ENCODE measurements around the gene UCMA. TPM values are rescaled to one million over a fixed set of nuclear protein-coding genes. Genes with fewer than 3 reads are reported as not detected.

UCMA gene
- total RNA-seq, 1 experiment from 2014 or later: 1.0 TPM

DNA sequence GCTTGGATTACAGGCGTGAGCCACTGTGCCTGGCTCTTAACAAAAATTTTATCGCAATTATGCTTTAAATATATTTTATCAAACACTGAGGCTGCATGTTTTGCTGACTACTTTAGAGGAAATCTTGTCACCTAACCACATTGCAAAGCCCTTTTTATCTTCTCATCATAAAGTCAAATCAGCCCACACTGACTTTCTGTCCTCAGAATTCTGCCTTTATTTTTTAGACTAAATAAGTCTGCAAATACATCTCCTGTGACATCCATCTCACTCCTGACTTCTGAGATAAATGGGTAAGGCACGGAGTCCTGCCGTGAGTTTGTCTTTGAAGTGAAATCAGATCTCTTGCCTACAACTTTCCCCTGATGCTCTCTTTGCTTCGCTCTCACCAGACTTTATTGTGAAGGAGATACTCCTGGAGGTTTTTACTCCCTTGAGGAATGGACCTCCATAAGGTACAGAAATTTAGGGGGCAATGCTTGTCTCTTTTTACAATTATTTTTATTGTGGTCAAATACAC, 23.5 kb upstream of the UCMA start (continued):
- TF ChIP-seq, protein P1, sequence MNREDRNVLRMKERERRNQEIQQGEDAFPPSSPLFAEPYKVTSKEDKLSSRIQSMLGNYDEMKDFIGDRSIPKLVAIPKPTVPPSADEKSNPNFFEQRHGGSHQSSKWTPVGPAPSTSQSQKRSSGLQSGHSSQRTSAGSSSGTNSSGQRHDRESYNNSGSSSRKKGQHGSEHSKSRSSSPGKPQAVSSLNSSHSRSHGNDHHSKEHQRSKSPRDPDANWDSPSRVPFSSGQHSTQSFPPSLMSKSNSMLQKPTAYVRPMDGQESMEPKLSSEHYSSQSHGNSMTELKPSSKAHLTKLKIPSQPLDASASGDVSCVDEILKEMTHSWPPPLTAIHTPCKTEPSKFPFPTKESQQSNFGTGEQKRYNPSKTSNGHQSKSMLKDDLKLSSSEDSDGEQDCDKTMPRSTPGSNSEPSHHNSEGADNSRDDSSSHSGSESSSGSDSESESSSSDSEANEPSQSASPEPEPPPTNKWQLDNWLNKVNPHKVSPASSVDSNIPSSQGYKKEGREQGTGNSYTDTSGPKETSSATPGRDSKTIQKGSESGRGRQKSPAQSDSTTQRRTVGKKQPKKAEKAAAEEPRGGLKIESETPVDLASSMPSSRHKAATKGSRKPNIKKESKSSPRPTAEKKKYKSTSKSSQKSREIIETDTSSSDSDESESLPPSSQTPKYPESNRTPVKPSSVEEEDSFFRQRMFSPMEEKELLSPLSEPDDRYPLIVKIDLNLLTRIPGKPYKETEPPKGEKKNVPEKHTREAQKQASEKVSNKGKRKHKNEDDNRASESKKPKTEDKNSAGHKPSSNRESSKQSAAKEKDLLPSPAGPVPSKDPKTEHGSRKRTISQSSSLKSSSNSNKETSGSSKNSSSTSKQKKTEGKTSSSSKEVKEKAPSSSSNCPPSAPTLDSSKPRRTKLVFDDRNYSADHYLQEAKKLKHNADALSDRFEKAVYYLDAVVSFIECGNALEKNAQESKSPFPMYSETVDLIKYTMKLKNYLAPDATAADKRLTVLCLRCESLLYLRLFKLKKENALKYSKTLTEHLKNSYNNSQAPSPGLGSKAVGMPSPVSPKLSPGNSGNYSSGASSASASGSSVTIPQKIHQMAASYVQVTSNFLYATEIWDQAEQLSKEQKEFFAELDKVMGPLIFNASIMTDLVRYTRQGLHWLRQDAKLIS (CRISPR knock-in tag; IDR thresholded peaks at IDR 0.05; ENCODE audit: borderline replicate concordance): no peak
- TF ChIP-seq, protein P2, sequence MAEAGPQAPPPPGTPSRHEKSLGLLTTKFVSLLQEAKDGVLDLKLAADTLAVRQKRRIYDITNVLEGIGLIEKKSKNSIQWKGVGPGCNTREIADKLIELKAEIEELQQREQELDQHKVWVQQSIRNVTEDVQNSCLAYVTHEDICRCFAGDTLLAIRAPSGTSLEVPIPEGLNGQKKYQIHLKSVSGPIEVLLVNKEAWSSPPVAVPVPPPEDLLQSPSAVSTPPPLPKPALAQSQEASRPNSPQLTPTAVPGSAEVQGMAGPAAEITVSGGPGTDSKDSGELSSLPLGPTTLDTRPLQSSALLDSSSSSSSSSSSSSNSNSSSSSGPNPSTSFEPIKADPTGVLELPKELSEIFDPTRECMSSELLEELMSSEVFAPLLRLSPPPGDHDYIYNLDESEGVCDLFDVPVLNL (CRISPR knock-in tag; IDR thresholded peaks at IDR 0.05; ENCODE audit: borderline replicate concordance, low read depth): no peak
- TF ChIP-seq E2F1 (CRISPR knock-in tag; IDR thresholded peaks at IDR 0.05): no peak
- no peak for TF ChIP-seq AR (CRISPR knock-in tag; IDR thresholded peaks at IDR 0.05)
- TF ChIP-seq KAT7 (CRISPR knock-in tag; IDR thresholded peaks at IDR 0.05; ENCODE audit: borderline replicate concordance): no peak
- no peak for TF ChIP-seq NR3C1 (CRISPR knock-in tag; conservative IDR thresholded peaks at IDR 0.05; ENCODE audit: low read depth)
- TF ChIP-seq GRHL2 (CRISPR knock-in tag; IDR thresholded peaks at IDR 0.05; ENCODE audit: insufficient replicate concordance, severe bottlenecking): no peak

- ATAC-seq: no peak
- ChIA-PET POLR2A (no interaction called here), CTCF (interaction anchor here (1.3 kb wide), 2 partner anchors 15 to 46 kb away, joined by 3 to 6 read pairs; no protein-coding TSS in a partner anchor)
- Mint-ChIP-seq H3K9me3 (peaks cover 18% of the 10 kb centered on the region), H3K4me3 (no peak overlapping the region), H3K27ac (no peak overlapping the region), H3K27me3 (ENCODE audit: low read depth) (peaks cover 2% of the 10 kb centered on the region; the same call in 1 of the 2 replicates), H3K36me3 (peaks cover 12% of the 10 kb centered on the region), H3K4me1 (0 out of 2 replicates have a peak, but pooled peaks cover 3% of the 10 kb centered on the region)
- TF ChIP-seq NFE2L1 (CRISPR knock-in tag; IDR thresholded peaks at IDR 0.05) (no peak), HMGA2 (CRISPR knock-in tag; IDR thresholded peaks at IDR 0.05) (peak; percentile 96)
- DNase-seq (ENCODE audit: low spot score): no peak
These were observed 22.5 kb upstream of the UCMA start for GRCh38 chr10:13256627-13257026.

GRCh38 chr10:13253726-13254125, 19.6 kb upstream of the UCMA start:
- TF ChIP-seq OVOL2 (CRISPR knock-in tag; IDR thresholded peaks at IDR 0.05; ENCODE audit: borderline replicate concordance) (no peak), FOXP1 (CRISPR knock-in tag; IDR thresholded peaks at IDR 0.05; ENCODE audit: borderline replicate concordance) (no peak), ZNF425 (CRISPR knock-in tag; conservative IDR thresholded peaks at IDR 0.05) (no peak), ERG (CRISPR knock-in tag; IDR thresholded peaks at IDR 0.05) (no peak)
- H3K9me3 Mint-ChIP-seq: peaks cover 6% of the 10 kb centered on the region
- no peak for DNase-seq (ENCODE audit: low spot score)
- H3K4me1 Mint-ChIP-seq: 0 out of 2 replicates have a peak, but pooled peaks cover 3% of the 10 kb centered on the region
- ATAC-seq: no peak
- ChIA-PET POLR2A (no interaction called here), CTCF (interaction anchor here (1.0 kb wide), 1 partner anchor 92 kb away, joined by 3 read pairs; the partner anchor contains the start of gene MCM10)
- H3K36me3 Mint-ChIP-seq: peaks cover 6% of the 10 kb centered on the region
- no peak overlapping the region for H3K4me3 Mint-ChIP-seq
- H3K27me3 Mint-ChIP-seq (ENCODE audit: low read depth): peaks cover 2% of the 10 kb centered on the region; the same call in 1 of the 2 replicates
- no peak overlapping the region for H3K27ac Mint-ChIP-seq
